K562 (cell line): Measurements from ENCODE around the gene ULK1. TPM values are rescaled to one million over a fixed set of nuclear protein-coding genes. Genes with fewer than 3 reads are reported as not detected.

Experiments used
- ATAC-seq: fragments of 200-7000 bp; cut with Tn5 transposase; 3 replicates; pipeline ENCODE4 v1.9.1; 2020; ENCODE audit warnings: moderate library complexity
- BruUV-seq: library from RNA; stranded (reverse); fragments of 400-500 nt; replicated peaks from 2 replicates; lab custom pipeline; 2021; lab: Mats Ljungman, UMichigan
- CTCF ChIA-PET: fragments of 300-600 bp; formaldehyde crosslinking; extraction: SDS; loops from one replicate; lab custom pipeline; 2021; ENCODE audit warnings: low intra/inter-chr PET ratio; lab: Yijun Ruan, JAX
- POLR2A ChIA-PET: fragments of 300-600, 350-650 bp; sonication (Branson Sonifier 250); formaldehyde crosslinking; extraction: SDS; loops from one replicate; lab custom pipeline; 2021; ENCODE audit warnings: antibody characterized with exemption, inconsistent platforms; lab: Yijun Ruan, JAX
- DNase-seq, 4 experiments: peaks; one replicate each; pipeline versions ENCODE4 v3.0.0 to v3.0.0-alpha.2; 2011 to 2018; ENCODE audit warnings: low spot score in 3 of 4, mixed read lengths in 3 of 4; ENCODE audit errors: extremely low read depth in 1 of 4
- FAIRE-seq: peaks from 2 replicates; lab custom pipeline; 2011; peaks lifted over from hg19 to GRCh38; lab: Jason Lieb, UNC
- H2AFZ ChIP-seq: 2 replicates; pipeline ENCODE4 v1.6.0; 2011; ENCODE audit warnings: low read depth, low read length, control low read depth, inconsistent platforms
- H3K27ac ChIP-seq: fragments of 200-600 bp; 3 replicates; pipeline ENCODE4 v1.8.0; 2011; ENCODE audit warnings: low read depth, mild to moderate bottlenecking, control low read depth, inconsistent platforms, low read length, moderate library complexity, mixed read lengths; ENCODE audit errors: extremely low read depth
- H3K27me3 ChIP-seq, 2 experiments: fragments of 300-600 bp in 1 of 2; 2 replicates in 1 of 2; 3 replicates in 1 of 2; pipeline versions ENCODE4 v1.6.0 to v1.8.0; 2011; ENCODE audit warnings: inconsistent platforms in 2 of 2, low read length in 2 of 2, mild to moderate bottlenecking in 1 of 2, mixed read lengths in 1 of 2, moderate library complexity in 1 of 2; ENCODE audit not compliant: control insufficient read depth in 2 of 2, insufficient read depth in 2 of 2
- H3K36me3 ChIP-seq: fragments of 300-600 bp; 3 replicates; pipeline ENCODE4 v1.8.0; 2011; ENCODE audit warnings: mild to moderate bottlenecking, low read length, inconsistent platforms; ENCODE audit not compliant: control insufficient read depth, insufficient read depth
- H3K4me1 ChIP-seq, 2 experiments: fragments of 200-600 bp in 1 of 2; replicated peaks in 1 of 2; 2 replicates in 1 of 2; 3 replicates in 1 of 2; pipeline versions ENCODE4 v1.5.1 to v1.8.0; 2011; ENCODE audit warnings: inconsistent platforms in 2 of 2, low read length in 2 of 2, mild to moderate bottlenecking in 1 of 2, mixed read lengths in 1 of 2, moderate library complexity in 1 of 2; ENCODE audit not compliant: control insufficient read depth in 2 of 2, insufficient read depth in 2 of 2
- H3K4me2 ChIP-seq: 2 replicates; pipeline ENCODE4 v1.6.1; 2011; ENCODE audit warnings: low read length, control low read depth, inconsistent platforms, mixed read lengths; ENCODE audit not compliant: insufficient read depth
- H3K4me3 ChIP-seq: fragments of 200-600 bp; sonication (generic), shearing (Covaris generic); 2 replicates; pipeline ENCODE4 v1.5.1; 2016; ENCODE audit warnings: control low read depth, inconsistent platforms
- H3K79me2 ChIP-seq: fragments of 200-600 bp; 3 replicates; pipeline ENCODE4 v1.8.0; 2011; ENCODE audit warnings: low read length, inconsistent platforms; ENCODE audit not compliant: control insufficient read depth, insufficient read depth
- H3K9ac ChIP-seq, 2 experiments: 2 replicates each; pipeline versions ENCODE4 v1.6.0 to v1.6.1; 2011; ENCODE audit warnings: low read depth in 2 of 2, low read length in 2 of 2, control low read depth in 1 of 2, inconsistent platforms in 1 of 2, mild to moderate bottlenecking in 1 of 2, mixed read lengths in 1 of 2; ENCODE audit not compliant: insufficient read depth in 1 of 2
- H3K9me1 ChIP-seq: one replicate; pipeline ENCODE4 v1.6.0; 2011; ENCODE audit warnings: inconsistent platforms, mild to moderate bottlenecking, low read length, moderate library complexity; ENCODE audit not compliant: control insufficient read depth, insufficient read depth
- H3K9me3 ChIP-seq: replicated peaks from 2 replicates; pipeline ENCODE4 v1.5.1; 2011; ENCODE audit warnings: low read depth, low read length, inconsistent platforms; ENCODE audit not compliant: control insufficient read depth, insufficient read depth
- H4K20me1 ChIP-seq: replicated peaks from 2 replicates; pipeline ENCODE4 v1.6.1; 2011; ENCODE audit warnings: low read length, inconsistent platforms, mixed read lengths; ENCODE audit not compliant: control insufficient read depth, insufficient read depth
- CBX2 ChIP-seq: fragments of 200-600 bp; sonication (generic); IDR thresholded peaks from one replicate; pipeline ENCODE4 v1.6.1; 2012; ENCODE audit warnings: mild to moderate bottlenecking, low read length, inconsistent platforms; ENCODE audit not compliant: insufficient read depth, poor library complexity, severe bottlenecking
- CEBPB ChIP-seq: fragments of 450-650 bp; IDR thresholded peaks from 2 replicates; pipeline ENCODE4 v1.6.1; 2016; ENCODE audit warnings: missing genetic modification characterization, missing compliant biosample characterization
- HCFC1 ChIP-seq: IDR thresholded peaks from 2 replicates; pipeline ENCODE4 v1.6.1; 2012; ENCODE audit warnings: low read depth, low read length, improper control_type of control experiment
- ZNF717 ChIP-seq: fragments of 250-450 bp; sonication (Bioruptor Pico); IDR thresholded peaks from 2 replicates; pipeline ENCODE4 v1.5.0; 2021
- WGBS: fragments of 100-300 bp; shearing (Covaris generic); methylation state at CpG from one replicate; pipeline ENCODE4 v1.1.6; 2016; ENCODE audit warnings: low coverage, mixed read lengths; ENCODE audit not compliant: insufficient coverage; ENCODE audit errors: missing lambda C conversion rate; 5-methylcytosine and 5-hydroxymethylcytosine counted together
- in situ Hi-C: fragments of 300-500 bp; cut with MboI; formaldehyde crosslinking; loops from 4 replicates; pipeline ENCODE4 v1.15.0; 2018; ENCODE audit warnings: inconsistent platforms, mixed read lengths
- intact Hi-C: fragments of 100-400 bp; cut with micrococcal nuclease; formaldehyde crosslinking; loops from 2 replicates; pipeline ENCODE4 v1.14.2; 2022
- polyA plus RNA-seq, 8 experiments: library from polyadenylated mRNA; depleted of rRNA in 4 of 8; stranded (reverse) in 5 of 8; unstranded in 3 of 8; fragments of >200 nt; fragmentation: Nextera tagmentation in 2 of 8; fragmentation: Illumina TruSeq in 1 of 8; extraction: Ambion mirVana in 2 of 8; extraction: Trizol in 1 of 8; gene quantifications; 2 replicates each; pipeline versions ENCODE4 v1.2.1 to v1.2.3, GENCODE V29; 2011 to 2014; ENCODE audit warnings: inconsistent platforms in 1 of 8, missing spikeins in 1 of 8
- total RNA-seq, 7 experiments: library from RNA; depleted of rRNA in 6 of 7; stranded (reverse); fragments of >200 nt in 6 of 7; fragmentation: Illumina TruSeq in 2 of 7; extraction: Trizol in 2 of 7; gene quantifications; 2 replicates each; pipeline versions ENCODE4 v1.2.1 to v1.2.3, GENCODE V29; 2011 to 2021; ENCODE audit warnings: low replicate concordance in 1 of 7

ULK1 gene
- total and polyA plus RNA-seq, 9 of the 15 experiments (the other 6 are each of a cell fraction or from before 2014, with no cell fraction given) = 0.15 to 29.4 (median 2.5) TPM

DNA sequence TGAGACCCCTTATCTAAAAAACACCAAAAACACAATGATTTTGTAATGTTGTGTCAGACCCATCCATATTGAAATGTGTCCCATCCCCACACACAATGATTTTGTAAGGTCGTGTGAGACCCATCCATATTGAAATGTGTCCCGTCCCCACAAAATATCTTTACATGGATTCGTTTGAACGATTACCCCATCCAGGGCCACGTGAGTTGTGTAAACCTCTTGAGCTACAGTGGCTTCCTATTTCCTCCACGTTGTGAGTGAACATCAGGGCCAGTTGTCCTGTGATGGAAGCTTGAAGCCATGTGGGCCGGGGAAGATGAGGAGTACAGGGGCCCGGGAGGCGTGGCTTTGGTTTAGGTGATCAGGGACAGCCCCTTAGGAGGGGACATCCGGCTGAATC lies 27.0 kb upstream of the ULK1 start:
- FAIRE-seq (no peak), ATAC-seq (no peak), DNase-seq (peak in 1 of 4 experiments; percentile 17)
- CTCF ChIA-PET = no interaction called here
- no TSS peak for BruUV-seq
- no peaks in the 10 kb centered on the region for H3K27me3 ChIP-seq
- no peak overlapping the region for H3K4me2 ChIP-seq
- no peak overlapping the region for H2AFZ ChIP-seq
- 35% methylated on average over 7 of the region's 10 CpGs for WGBS
- H3K27ac ChIP-seq = no peak overlapping the region
- 0 out of 2 replicates have a peak, but pooled peaks have one; percentile 7 for TF ChIP-seq CEBPB
- TF ChIP-seq HCFC1 = no peak
- TF ChIP-seq, all 486 proteins: peak for 1
- Histone ChIP-seq H3K79me2 (no peaks in the 10 kb centered on the region), H3K9ac (no peak overlapping the region; a peak in 1 of 4 replicates), H4K20me1 (no peaks in the 10 kb centered on the region), H3K4me1 (peaks cover 5 to 32% of the 10 kb centered on the region in 2 experiments; a peak in 3 of 5 replicates), H3K9me1 (no peaks in the 10 kb centered on the region), H3K9me3 (no peaks in the 10 kb centered on the region), H3K4me3 (no peak overlapping the region), H3K36me3 (no peaks in the 10 kb centered on the region)
- intact Hi-C loops (no loop called here), in situ Hi-C loops (no loop called here)
- POLR2A ChIA-PET = interaction anchor here (0.6 to 1.0 kb wide), 2 partner anchors 24 to 32 kb away, joined by 3 read pairs; no protein-coding TSS in a partner anchor

DNA sequence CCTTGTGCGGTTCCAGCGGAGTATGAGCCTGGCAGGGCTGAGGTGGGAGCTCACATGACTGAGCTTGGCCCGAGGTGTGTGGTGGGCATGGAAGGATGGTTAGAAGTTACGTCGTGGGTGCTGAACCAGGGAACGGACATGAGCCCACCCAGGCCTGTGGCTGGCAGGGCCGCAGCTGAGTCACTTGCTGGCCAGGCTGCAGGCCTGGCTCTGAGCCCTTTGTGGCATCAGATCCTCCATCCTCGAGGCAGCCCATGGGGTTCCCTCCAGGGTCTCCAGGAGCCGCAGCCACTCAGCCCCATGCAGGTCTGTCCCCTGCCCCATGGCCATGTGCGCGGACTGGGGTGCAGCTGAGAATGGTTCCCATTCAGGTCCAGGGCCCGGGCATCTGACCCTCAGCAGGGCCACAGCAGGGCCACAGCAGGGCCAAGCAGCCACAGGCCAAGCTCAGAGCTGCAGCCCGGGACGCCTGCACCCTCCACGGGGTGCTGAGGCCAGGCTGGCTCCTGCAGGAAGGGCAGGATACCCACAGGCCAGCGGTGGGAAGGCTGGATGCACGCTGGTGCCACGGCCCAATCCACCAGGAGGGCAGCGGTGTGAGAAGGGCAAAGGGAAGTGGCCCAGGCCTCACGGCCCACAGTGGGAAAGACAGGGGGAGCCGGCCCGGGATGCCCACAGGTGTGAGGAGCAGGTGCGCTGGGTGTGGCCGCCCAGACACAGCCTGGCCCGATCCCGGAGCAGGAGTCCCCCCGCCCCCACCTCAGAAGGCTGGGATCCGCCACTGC lies 26.3 kb upstream of the ULK1 start:
- Histone ChIP-seq H3K4me2 (no peak overlapping the region), H3K4me1 (peaks cover 0 to 26% of the 10 kb centered on the region in 2 experiments; a peak in 2 of 5 replicates), H3K27me3 (no peaks in the 10 kb centered on the region), H3K36me3 (no peaks in the 10 kb centered on the region), H3K4me3 (no peak overlapping the region), H3K27ac (no peak overlapping the region), H3K9me3 (no peaks in the 10 kb centered on the region), H3K9me1 (no peaks in the 10 kb centered on the region), H3K79me2 (no peaks in the 10 kb centered on the region), H3K9ac (peak overlapping the region in 1 of 2 experiments; percentile 36; a peak in 2 of 4 replicates), H2AFZ (no peak overlapping the region), H4K20me1 (no peaks in the 10 kb centered on the region)
- ChIA-PET POLR2A (interaction anchor here (0.6 to 1.0 kb wide), 3 partner anchors 8 to 32 kb away, joined by 3 to 4 read pairs (median 3); no protein-coding TSS in a partner anchor), CTCF (no interaction called here)
- intact Hi-C loops = no loop called here
- DNase-seq = peak in 1 of 4 experiments; percentile 7
- in situ Hi-C loops = no loop called here
- WGBS = 59% methylated on average over 20 of the region's 28 CpGs
- FAIRE-seq = no peak
- TF ChIP-seq ZNF717 (no peak), CBX2 (no peak)
- BruUV-seq = no TSS peak
- ATAC-seq = no peak
